Measurements from ENCODE around the gene ITGA2B.

DNA sequence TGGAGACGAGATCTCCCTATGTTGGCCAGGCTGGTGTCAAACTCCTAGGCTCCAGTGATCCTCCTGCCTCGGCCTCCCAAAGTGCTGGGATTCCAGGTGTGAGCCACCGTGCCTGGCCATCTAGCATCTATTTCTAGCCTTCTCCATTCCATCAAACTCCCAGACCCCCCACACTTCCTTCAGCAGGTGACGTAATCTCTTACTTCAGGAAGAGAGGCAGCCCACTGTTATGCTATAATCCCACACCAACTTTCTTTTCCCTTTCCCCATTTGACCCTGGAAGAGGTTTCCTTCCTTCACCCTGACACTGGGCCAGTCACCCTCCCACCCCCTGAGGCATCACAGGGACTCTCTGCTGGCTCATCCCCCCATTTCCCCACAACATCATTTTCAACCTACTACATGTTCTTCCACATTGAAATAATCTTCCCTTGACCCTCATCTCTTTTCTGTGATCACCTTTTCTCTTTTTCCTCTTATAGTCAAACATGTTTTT, 7.6 kb downstream of the ITGA2B start:
- TF ChIP-seq GLIS3 (CRISPR knock-in tag; IDR thresholded peaks at IDR 0.05) (no peak), ARNTL (CRISPR knock-in tag; IDR thresholded peaks at IDR 0.05; ENCODE audit: borderline replicate concordance, low read depth) (no peak), ISL1 (CRISPR knock-in tag; IDR thresholded peaks at IDR 0.05) (no peak), PPARA (CRISPR knock-in tag; IDR thresholded peaks at IDR 0.05; ENCODE audit: borderline replicate concordance) (no peak), RARB (CRISPR knock-in tag; IDR thresholded peaks at IDR 0.05) (no peak)
- TF ChIP-seq, protein P1, sequence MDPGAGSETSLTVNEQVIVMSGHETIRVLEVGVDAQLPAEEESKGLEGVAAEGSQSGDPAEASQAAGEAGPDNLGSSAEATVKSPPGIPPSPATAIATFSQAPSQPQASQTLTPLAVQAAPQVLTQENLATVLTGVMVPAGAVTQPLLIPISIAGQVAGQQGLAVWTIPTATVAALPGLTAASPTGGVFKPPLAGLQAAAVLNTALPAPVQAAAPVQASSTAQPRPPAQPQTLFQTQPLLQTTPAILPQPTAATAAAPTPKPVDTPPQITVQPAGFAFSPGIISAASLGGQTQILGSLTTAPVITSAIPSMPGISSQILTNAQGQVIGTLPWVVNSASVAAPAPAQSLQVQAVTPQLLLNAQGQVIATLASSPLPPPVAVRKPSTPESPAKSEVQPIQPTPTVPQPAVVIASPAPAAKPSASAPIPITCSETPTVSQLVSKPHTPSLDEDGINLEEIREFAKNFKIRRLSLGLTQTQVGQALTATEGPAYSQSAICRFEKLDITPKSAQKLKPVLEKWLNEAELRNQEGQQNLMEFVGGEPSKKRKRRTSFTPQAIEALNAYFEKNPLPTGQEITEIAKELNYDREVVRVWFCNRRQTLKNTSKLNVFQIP (CRISPR knock-in tag; IDR thresholded peaks at IDR 0.05; ENCODE audit: borderline replicate concordance, low read depth) = no peak

All from SK-N-SH treated with all-trans-retinoic acid at 6 μM for 48 hours (cell line).